Measurements from ENCODE around the gene GABPB2. TPM values are rescaled to one million over a fixed set of nuclear protein-coding genes. Genes with fewer than 3 reads are reported as not detected.
A peak's percentile ranks its signal among the peaks of the same experiment; 100 is the strongest.

Gene GABPB2
- total RNA-seq, 6 donors from 2014 or later, result 6.8 to 32.5 (median 13.0) TPM

DNA sequence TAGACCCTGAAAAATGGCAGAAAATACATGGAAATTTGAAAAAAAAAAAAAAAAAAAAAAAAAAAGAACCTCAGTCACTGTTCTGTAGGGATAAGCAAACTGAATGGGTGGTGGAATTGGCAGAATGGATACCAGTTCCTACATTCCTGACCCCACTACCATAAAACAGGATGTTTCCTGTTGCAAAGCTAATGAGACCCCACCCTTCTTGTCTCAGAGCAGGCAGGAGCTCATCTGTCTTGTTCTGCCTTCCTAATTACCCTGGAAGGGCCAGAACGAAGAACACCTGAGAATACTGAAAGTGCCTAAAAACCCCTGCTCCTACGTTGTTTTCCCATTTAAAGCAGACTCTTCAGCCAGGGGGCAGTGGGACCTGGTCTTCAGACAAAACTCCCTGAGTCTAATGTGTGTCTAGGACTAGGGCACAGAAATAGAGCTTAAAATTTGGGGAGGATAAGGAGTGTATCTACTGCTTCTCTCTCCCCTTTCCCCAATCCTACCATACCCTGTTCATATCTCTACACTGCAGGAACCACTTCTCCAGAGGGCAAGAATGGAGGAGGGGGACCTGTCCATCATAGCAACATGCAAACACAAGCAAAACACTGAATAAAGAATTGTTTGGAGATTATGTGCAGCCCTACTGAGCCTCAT is 19.1 kb upstream of the GABPB2 start:
- Histone ChIP-seq H3K27ac (no peak overlapping the region), H3K27me3 (no peaks in the 10 kb centered on the region), H3K9me3 (no peaks in the 10 kb centered on the region), H3K4me1 (peaks cover 22 to 42% (median 30%) of the 10 kb centered on the region in 4 donors), H3K36me3 (peaks cover 39 to 56% (median 42%) of the 10 kb centered on the region in 4 donors), H3K4me3 (no peak overlapping the region)
- 42 to 83% methylated on average over 2 of the region's 2 CpGs for WGBS, 2 donors
- DNase-seq (no peak), ATAC-seq (ENCODE audit: low FRiP score in 2 of 2) (no peak)
- no peak for TF ChIP-seq POLR2AphosphoS5 (IDR thresholded peaks at IDR 0.05)

DNA sequence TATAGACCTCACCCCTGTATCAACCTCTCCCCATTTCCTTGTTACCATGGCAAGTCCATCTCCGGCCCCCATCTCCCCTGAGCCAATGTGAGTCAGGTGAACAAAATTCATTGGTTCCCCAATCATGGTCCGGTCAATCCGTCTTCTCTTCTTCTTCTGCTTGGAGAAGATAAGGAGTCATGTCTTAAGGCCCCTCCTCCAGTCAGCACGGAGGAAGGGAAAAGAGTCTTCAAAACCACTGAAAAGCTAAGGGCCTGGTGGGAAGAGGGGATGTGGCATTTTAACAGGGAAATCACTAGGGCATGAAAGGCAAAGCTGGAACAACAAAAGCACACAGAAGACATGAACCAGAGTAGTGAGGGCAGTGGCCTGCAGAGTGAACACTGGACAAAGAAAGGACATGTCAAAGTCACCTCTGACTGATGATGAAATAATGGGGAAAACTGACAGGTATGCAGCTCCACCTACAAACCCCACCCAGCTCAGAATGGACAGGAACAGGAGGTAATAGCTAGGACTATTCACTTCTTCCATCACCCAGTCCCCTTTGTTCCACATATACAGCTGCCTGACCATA is 15.5 kb upstream of the GABPB2 start:
- peak overlapping the region in 1 of 4 donors; percentile 65 for H3K4me3 ChIP-seq
- peak overlapping the region; percentile 89 to 99 (median 98) for H3K27ac ChIP-seq
- H3K4me1 ChIP-seq, result peaks cover 23 to 41% (median 38%) of the 10 kb centered on the region in 4 donors
- DNase-seq, result no peak
- TF ChIP-seq POLR2AphosphoS5 (IDR thresholded peaks at IDR 0.05), result no peak
- TF ChIP-seq POLR2A (IDR thresholded peaks at IDR 0.05), result no peak
- TF ChIP-seq EP300 (IDR thresholded peaks at IDR 0.05), result no peak
- no peak for TF ChIP-seq CTCF (IDR thresholded peaks at IDR 0.05)
- H3K9me3 ChIP-seq, result no peaks in the 10 kb centered on the region
- peaks cover 39 to 61% (median 42%) of the 10 kb centered on the region in 4 donors for H3K36me3 ChIP-seq
- no peaks in the 10 kb centered on the region for H3K27me3 ChIP-seq
- WGBS, 2 donors, result 91 to 93% methylated on average over 4 of the region's 4 CpGs
- no peak for ATAC-seq (ENCODE audit: low FRiP score in 2 of 2)

GRCh38 chr1:151055581-151055980 is 15.0 kb upstream of the GABPB2 start:
- peaks cover 39 to 59% (median 42%) of the 10 kb centered on the region in 4 donors for H3K36me3 ChIP-seq
- H3K4me1 ChIP-seq, result peaks cover 28 to 47% (median 40%) of the 10 kb centered on the region in 4 donors
- 43 to 83% methylated on average over 1 to 2 of the region's 2 CpGs for WGBS, 2 donors
- no peak for ATAC-seq (ENCODE audit: low FRiP score in 2 of 2)
- peak overlapping the region in 2 of 4 donors; percentile 65 to 88 for H3K4me3 ChIP-seq
- TF ChIP-seq CTCF (IDR thresholded peaks at IDR 0.05) (no peak), EP300 (IDR thresholded peaks at IDR 0.05) (no peak), POLR2A (IDR thresholded peaks at IDR 0.05) (no peak), POLR2AphosphoS5 (IDR thresholded peaks at IDR 0.05) (no peak)
- no peaks in the 10 kb centered on the region for H3K9me3 ChIP-seq
- H3K27me3 ChIP-seq, result no peaks in the 10 kb centered on the region
- peak overlapping the region; percentile 89 to 99 (median 98) for H3K27ac ChIP-seq
- no peak for DNase-seq

GRCh38 chr1:151056149-151056548 is 14.4 kb upstream of the GABPB2 start:
- H3K36me3 ChIP-seq, result peaks cover 39 to 57% (median 42%) of the 10 kb centered on the region in 4 donors
- DNase-seq (no peak), ATAC-seq (ENCODE audit: low FRiP score in 2 of 2) (no peak)
- H3K4me1 ChIP-seq, result peaks cover 30 to 47% (median 40%) of the 10 kb centered on the region in 4 donors
- H3K27me3 ChIP-seq, result no peaks in the 10 kb centered on the region
- H3K9me3 ChIP-seq, result no peaks in the 10 kb centered on the region
- H3K4me3 ChIP-seq, result peak overlapping the region in 3 of 4 donors; percentile 1 to 88 (median 65)
- TF ChIP-seq POLR2A (IDR thresholded peaks at IDR 0.05), result peak in 1 of 4 donors; percentile 36
- TF ChIP-seq POLR2AphosphoS5 (IDR thresholded peaks at IDR 0.05), result no peak
- H3K27ac ChIP-seq, result peak overlapping the region; percentile 89 to 99 (median 98)
- WGBS, 2 donors, result 9 to 37% methylated on average over 2 of the region's 2 CpGs

GRCh38 chr1:151058692-151059091 is 11.9 kb upstream of the GABPB2 start:
- Histone ChIP-seq H3K27me3 (no peaks in the 10 kb centered on the region), H3K27ac (peak overlapping the region; percentile 89 to 99 (median 98)), H3K4me3 (peak overlapping the region; percentile 65 to 93 (median 88)), H3K9me3 (no peaks in the 10 kb centered on the region), H3K4me1 (peaks cover 30 to 47% (median 40%) of the 10 kb centered on the region in 4 donors), H3K36me3 (peaks cover 19 to 34% (median 22%) of the 10 kb centered on the region in 4 donors)
- 1 to 2% methylated on average over 7 to 10 of the region's 10 CpGs for WGBS, 2 donors
- ATAC-seq (ENCODE audit: low FRiP score in 2 of 2) (peak; percentile 23 to 74), DNase-seq (peak; percentile 63 to 85)
- no peak for TF ChIP-seq EP300 (IDR thresholded peaks at IDR 0.05)
- no peak for TF ChIP-seq POLR2AphosphoS5 (IDR thresholded peaks at IDR 0.05)
- no peak for TF ChIP-seq CTCF (IDR thresholded peaks at IDR 0.05)
- TF ChIP-seq POLR2A (IDR thresholded peaks at IDR 0.05), result no peak

All from upper lobe of left lung (tissue), 6 donors.